Measurements from ENCODE around the gene CELF4. TPM values are rescaled to one million over a fixed set of nuclear protein-coding genes. Genes with fewer than 3 reads are reported as not detected.

Gene CELF4
- total RNA-seq, 1 experiment from 2014 or later = 0.40 TPM

GRCh38 chr18:37502601-37503000 is 63.0 kb downstream of the CELF4 start:
- Histone ChIP-seq H3K27me3 (ENCODE audit: low read length) (no peaks in the 10 kb centered on the region), H3K27ac (ENCODE audit: low read length) (no peak overlapping the region), H3K9ac (ENCODE audit: low read length) (no peak overlapping the region), H3K4me1 (ENCODE audit: insufficient read depth, low read length) (no peaks in the 10 kb centered on the region), H3K4me2 (ENCODE audit: low read length) (no peak overlapping the region), H2AFZ (ENCODE audit: low read length) (no peak overlapping the region), H3K36me3 (ENCODE audit: low read depth, low read length) (no peaks in the 10 kb centered on the region), H3K9me2 (replicated peaks; ENCODE audit: low read length) (no peaks in the 10 kb centered on the region), H4K20me1 (ENCODE audit: low read length) (no peaks in the 10 kb centered on the region), H3K4me3 (ENCODE audit: low read length) (no peak overlapping the region), H3K79me2 (ENCODE audit: low read length) (no peaks in the 10 kb centered on the region), H3K9me3 (ENCODE audit: low read length) (no peaks in the 10 kb centered on the region), H3F3A (ENCODE audit: low read length, unreplicated experiment) (no peaks in the 10 kb centered on the region)
- intact Hi-C loops (cut with micrococcal nuclease) = no loop called here
- TF ChIP-seq EZH2phosphoT487 (IDR thresholded peaks at IDR 0.05; ENCODE audit: borderline replicate concordance, low read length) = no peak
- TF ChIP-seq CTCF (conservative IDR thresholded peaks at IDR 0.05; ENCODE audit: low read depth, low read length) = no peak
- no peak for TF ChIP-seq EZH2 (IDR thresholded peaks at IDR 0.05; ENCODE audit: low read length, unreplicated experiment)
- ATAC-seq = no peak
- no TSS peak for BruUV-seq (replicated peaks)
- CTCF ChIA-PET = no interaction called here
- POLR2A ChIA-PET (ENCODE audit: unreplicated experiment) = no interaction called here
- no peak for DNase-seq

GRCh38 chr18:37502036-37502435 is 63.6 kb downstream of the CELF4 start:
- no peak overlapping the region for H3K4me3 ChIP-seq (ENCODE audit: low read length)
- H3K9me2 ChIP-seq (replicated peaks; ENCODE audit: low read length) = no peaks in the 10 kb centered on the region
- H2AFZ ChIP-seq (ENCODE audit: low read length) = no peak overlapping the region
- no peaks in the 10 kb centered on the region for H3K9me3 ChIP-seq (ENCODE audit: low read length)
- intact Hi-C loops (cut with micrococcal nuclease) = no loop called here
- ATAC-seq (no peak), DNase-seq (no peak)
- H3K27me3 ChIP-seq (ENCODE audit: low read length) = no peaks in the 10 kb centered on the region
- no peak overlapping the region for H3K27ac ChIP-seq (ENCODE audit: low read length)
- no peak overlapping the region for H3K9ac ChIP-seq (ENCODE audit: low read length)
- no peaks in the 10 kb centered on the region for H4K20me1 ChIP-seq (ENCODE audit: low read length)
- H3K4me1 ChIP-seq (ENCODE audit: insufficient read depth, low read length) = no peaks in the 10 kb centered on the region
- no peak for TF ChIP-seq CTCF (conservative IDR thresholded peaks at IDR 0.05; ENCODE audit: low read depth, low read length)
- no peak for TF ChIP-seq EZH2phosphoT487 (IDR thresholded peaks at IDR 0.05; ENCODE audit: borderline replicate concordance, low read length)
- TF ChIP-seq EZH2 (IDR thresholded peaks at IDR 0.05; ENCODE audit: low read length, unreplicated experiment) = no peak
- H3K79me2 ChIP-seq (ENCODE audit: low read length) = no peaks in the 10 kb centered on the region
- no TSS peak for BruUV-seq (replicated peaks)
- CTCF ChIA-PET = no interaction called here
- no peak overlapping the region for H3K4me2 ChIP-seq (ENCODE audit: low read length)
- H3F3A ChIP-seq (ENCODE audit: low read length, unreplicated experiment) = no peaks in the 10 kb centered on the region
- POLR2A ChIA-PET (ENCODE audit: unreplicated experiment) = no interaction called here
- no peaks in the 10 kb centered on the region for H3K36me3 ChIP-seq (ENCODE audit: low read depth, low read length)

- H3K27me3 ChIP-seq (ENCODE audit: low read length) = no peaks in the 10 kb centered on the region
- POLR2A ChIA-PET (ENCODE audit: unreplicated experiment) = no interaction called here
- H3K9me3 ChIP-seq (ENCODE audit: low read length) = no peaks in the 10 kb centered on the region
- H3K4me2 ChIP-seq (ENCODE audit: low read length) = no peak overlapping the region
- no TSS peak for BruUV-seq (replicated peaks)
- H3K4me1 ChIP-seq (ENCODE audit: insufficient read depth, low read length) = no peaks in the 10 kb centered on the region
- DNase-seq (no peak), ATAC-seq (no peak)
- H3K79me2 ChIP-seq (ENCODE audit: low read length) = no peaks in the 10 kb centered on the region
- no peaks in the 10 kb centered on the region for H4K20me1 ChIP-seq (ENCODE audit: low read length)
- H3K9ac ChIP-seq (ENCODE audit: low read length) = no peak overlapping the region
- TF ChIP-seq EZH2phosphoT487 (IDR thresholded peaks at IDR 0.05; ENCODE audit: borderline replicate concordance, low read length) (no peak), CTCF (conservative IDR thresholded peaks at IDR 0.05; ENCODE audit: low read depth, low read length) (no peak), EZH2 (IDR thresholded peaks at IDR 0.05; ENCODE audit: low read length, unreplicated experiment) (no peak)
- no peaks in the 10 kb centered on the region for H3K9me2 ChIP-seq (replicated peaks; ENCODE audit: low read length)
- CTCF ChIA-PET = no interaction called here
- H3F3A ChIP-seq (ENCODE audit: low read length, unreplicated experiment) = no peaks in the 10 kb centered on the region
- H2AFZ ChIP-seq (ENCODE audit: low read length) = no peak overlapping the region
- intact Hi-C loops (cut with micrococcal nuclease) = no loop called here
- no peak overlapping the region for H3K27ac ChIP-seq (ENCODE audit: low read length)
- H3K4me3 ChIP-seq (ENCODE audit: low read length) = no peak overlapping the region
- H3K36me3 ChIP-seq (ENCODE audit: low read depth, low read length) = no peaks in the 10 kb centered on the region
Measured at GRCh38 chr18:37501136-37501535, 64.5 kb downstream of the CELF4 start.

All from PC-3 (cell line).